Common myeloid progenitor, CD34-positive (primary cell): Measurements from ENCODE around the gene BATF.
A peak's percentile ranks its signal among the peaks of the same experiment; 100 is the strongest.

Experiments
- CTCF ChIA-PET: fragments of 350-600 bp; sonication (Branson Sonifier 250); formaldehyde crosslinking; loops from one replicate; lab custom pipeline; 2021; ENCODE audit warnings: antibody characterized with exemption; lab: Charles Lee
- POLR2A ChIA-PET: fragments of 350-600 bp; sonication (Branson Sonifier 250); formaldehyde crosslinking; loops from one replicate; lab custom pipeline; 2021; ENCODE audit warnings: antibody characterized with exemption; lab: Charles Lee
- DNase-seq, 3 donors: peaks; one replicate each; pipeline versions ENCODE4 v3.0.0 to v3.0.0-alpha.2; 2013
- H3K27ac ChIP-seq, 2 experiments: 1 replicate in 1 of 2; 2 replicates in 1 of 2; pipeline ENCODE4 v1.7.0; 2013; ENCODE audit warnings: inconsistent platforms in 2 of 2, low read length in 2 of 2, mild to moderate bottlenecking in 2 of 2, low read depth in 1 of 2, moderate library complexity in 1 of 2; ENCODE audit not compliant: severe bottlenecking in 2 of 2, insufficient read depth in 1 of 2, poor library complexity in 1 of 2
- H3K27me3 ChIP-seq, 5 experiments: replicated peaks in 2 of 5; 1 replicate in 3 of 5; 2 replicates in 2 of 5; pipeline versions ENCODE4 v1.6.1 to v1.7.0; 2013; ENCODE audit warnings: low read length in 4 of 5, mild to moderate bottlenecking in 2 of 5, moderate library complexity in 2 of 5, inconsistent platforms in 1 of 5; ENCODE audit not compliant: insufficient read depth in 5 of 5, control insufficient read depth in 4 of 5
- H3K36me3 ChIP-seq, 4 experiments: 1 replicate in 2 of 4; 2 replicates in 2 of 4; pipeline versions ENCODE4 v1.6.1 to v1.7.0; 2013; ENCODE audit warnings: low read length in 3 of 4, control low read depth in 1 of 4, mild to moderate bottlenecking in 1 of 4; ENCODE audit not compliant: control insufficient read depth in 4 of 4, insufficient read depth in 4 of 4
- H3K4me1 ChIP-seq, 4 experiments: 1 replicate in 3 of 4; 2 replicates in 1 of 4; pipeline versions ENCODE4 v1.6.1 to v1.7.1; 2013; ENCODE audit warnings: low read length in 3 of 4, mild to moderate bottlenecking in 3 of 4, control low read depth in 1 of 4, inconsistent platforms in 1 of 4, moderate library complexity in 1 of 4; ENCODE audit not compliant: control insufficient read depth in 4 of 4, insufficient read depth in 4 of 4; ENCODE audit errors: control extremely low read depth in 1 of 4
- H3K4me3 ChIP-seq, 7 experiments: 1 replicate in 4 of 7; 2 replicates in 3 of 7; pipeline versions ENCODE4 v1.5.1 to v1.7.0; 2013; ENCODE audit warnings: mild to moderate bottlenecking in 7 of 7, low read length in 6 of 7, moderate library complexity in 6 of 7, inconsistent platforms in 2 of 7, low read depth in 2 of 7, control low read depth in 1 of 7; ENCODE audit not compliant: insufficient read depth in 4 of 7, control insufficient read depth in 1 of 7; ENCODE audit errors: extremely low read depth in 1 of 7
- H3K9me3 ChIP-seq, 5 experiments: 1 replicate in 4 of 5; 2 replicates in 1 of 5; pipeline versions ENCODE4 v1.6.1 to v1.7.1; 2013; ENCODE audit warnings: low read length in 4 of 5, mild to moderate bottlenecking in 2 of 5, inconsistent platforms in 1 of 5, low read depth in 1 of 5, moderate library complexity in 1 of 5; ENCODE audit not compliant: control insufficient read depth in 4 of 5, insufficient read depth in 2 of 5; ENCODE audit errors: control extremely low read depth in 1 of 5
- WGBS: methylation state at CpG from one replicate; pipeline ENCODE4 v1.1.5; 2013; ENCODE audit not compliant: insufficient coverage; 5-methylcytosine and 5-hydroxymethylcytosine counted together

The BATF gene

DNA sequence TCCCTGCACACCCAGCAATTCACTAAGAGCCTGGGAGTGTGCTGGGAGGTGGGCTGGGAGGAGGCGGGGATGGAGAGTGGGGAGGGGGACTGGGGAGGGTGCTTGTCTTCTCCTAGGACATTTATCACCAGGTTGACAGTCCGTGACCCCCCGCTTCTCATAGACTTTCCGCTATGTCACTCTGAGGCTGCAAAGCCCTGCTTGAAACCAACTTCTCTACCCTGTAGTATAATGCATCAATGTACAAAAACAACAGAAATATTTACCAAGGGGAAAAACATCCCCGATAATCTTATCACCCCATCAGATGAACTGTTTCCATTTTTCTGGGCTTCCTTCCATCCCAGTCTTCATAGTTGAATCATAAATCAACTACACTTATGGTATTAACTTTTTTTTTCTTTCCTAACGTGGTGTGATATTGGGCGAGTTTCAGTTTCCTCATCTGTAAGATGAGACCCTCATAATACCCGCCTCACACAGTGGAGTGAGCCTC lies 28.6 kb upstream of the BATF start:
- H3K4me1 ChIP-seq, result peaks cover 8 to 46% (median 33%) of the 10 kb centered on the region in 4 experiments
- CTCF ChIA-PET, result interaction anchor here (0.6 kb wide), 1 partner anchor 30 kb away, joined by 3 read pairs; no protein-coding TSS in a partner anchor
- WGBS, result 0% methylated on average over 1 of the region's 8 CpGs
- peak overlapping the region in 1 of 2 experiments; percentile 1 for H3K27ac ChIP-seq
- POLR2A ChIA-PET, result interaction anchor here (0.5 kb wide), 1 partner anchor 362 kb away, joined by 6 read pairs; no protein-coding TSS in a partner anchor
- H3K36me3 ChIP-seq, result no peaks in the 10 kb centered on the region
- H3K27me3 ChIP-seq, result no peaks in the 10 kb centered on the region
- H3K9me3 ChIP-seq, result no peaks in the 10 kb centered on the region
- no peak overlapping the region for H3K4me3 ChIP-seq
- peak in 2 of 3 donors; percentile 61 to 67 for DNase-seq

DNA sequence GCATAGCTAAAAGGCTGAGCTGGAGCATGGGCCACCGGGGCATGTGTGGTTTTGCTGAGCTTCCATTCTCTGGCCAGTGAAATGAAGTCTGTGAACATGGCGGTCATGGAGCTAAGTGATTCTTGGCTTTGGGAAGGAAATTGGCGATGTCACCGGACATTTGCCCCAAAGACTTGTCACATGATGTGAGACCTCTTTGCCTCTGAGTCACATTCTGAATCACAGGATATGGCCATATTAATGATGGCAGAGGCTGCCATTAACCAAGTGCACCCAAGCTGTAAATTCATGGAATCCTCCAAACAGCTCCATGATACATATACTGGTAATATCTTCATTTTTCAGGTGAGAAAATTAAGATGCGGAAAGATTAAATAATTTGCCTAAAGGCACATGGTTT lies 27.4 kb upstream of the BATF start:
- no peak overlapping the region for H3K27ac ChIP-seq
- no peak for DNase-seq
- H3K9me3 ChIP-seq, result no peaks in the 10 kb centered on the region
- peaks cover 8 to 46% (median 33%) of the 10 kb centered on the region in 4 experiments for H3K4me1 ChIP-seq
- ChIA-PET POLR2A (interaction anchor here (0.6 kb wide), 2 partner anchors 359 to 1625 kb away, joined by 3 read pairs; no protein-coding TSS in a partner anchor), CTCF (interaction anchor here (0.7 to 3.2 kb wide), 10 partner anchors 10 to 187 kb away, joined by 3 to 22 read pairs (median 5); no protein-coding TSS in a partner anchor)
- 90% methylated on average over 3 of the region's 5 CpGs for WGBS
- H3K4me3 ChIP-seq, result no peak overlapping the region
- H3K27me3 ChIP-seq, result no peaks in the 10 kb centered on the region
- no peaks in the 10 kb centered on the region for H3K36me3 ChIP-seq

DNA sequence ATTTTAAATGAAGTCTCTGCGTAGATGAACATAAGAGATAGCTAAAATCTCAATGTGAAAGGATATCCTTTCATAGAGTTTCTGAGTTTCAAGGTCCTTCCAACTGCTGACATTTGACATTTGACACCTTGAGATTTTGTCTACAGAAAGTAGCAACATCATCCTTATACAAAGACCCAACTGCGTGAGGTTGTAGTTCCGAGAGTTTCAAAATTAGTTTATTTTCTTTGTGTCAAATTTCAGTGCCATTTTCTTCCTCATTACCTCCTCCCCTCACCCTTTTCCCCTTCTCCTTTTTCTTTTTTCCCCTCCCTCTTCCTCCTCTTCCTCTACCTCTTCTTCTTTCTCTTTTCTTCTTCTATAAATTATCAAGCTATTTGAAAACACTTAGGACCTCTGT lies 26.9 kb upstream of the BATF start:
- CTCF ChIA-PET, result interaction anchor here (0.7 to 3.2 kb wide), 10 partner anchors 10 to 188 kb away, joined by 3 to 22 read pairs (median 5); no protein-coding TSS in a partner anchor
- POLR2A ChIA-PET, result interaction anchor here (0.6 kb wide), 1 partner anchor 359 kb away, joined by 3 read pairs; no protein-coding TSS in a partner anchor

DNA sequence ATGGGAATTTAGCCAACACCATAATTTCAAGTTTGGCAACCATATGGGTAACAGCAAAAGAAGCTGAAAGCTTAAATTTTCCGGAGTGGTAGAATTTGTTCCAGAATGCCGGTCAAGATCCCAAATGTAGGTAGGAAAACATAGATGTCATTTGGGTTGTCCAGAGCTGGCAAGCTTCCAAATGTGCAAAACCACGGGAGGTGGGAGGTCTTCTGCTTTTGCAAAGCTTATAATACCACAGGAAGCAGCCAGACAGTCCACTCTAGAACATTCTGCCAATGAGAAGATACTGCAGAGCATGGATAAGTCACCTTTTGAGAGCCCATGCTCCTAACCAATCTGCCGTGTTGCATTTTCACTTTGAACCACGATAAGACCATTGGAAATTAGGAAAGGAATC lies 26.4 kb upstream of the BATF start:
- H3K36me3 ChIP-seq, result no peaks in the 10 kb centered on the region
- POLR2A ChIA-PET, result interaction anchor here (1.4 kb wide), 1 partner anchor 19 kb away, joined by 6 read pairs; no protein-coding TSS in a partner anchor
- DNase-seq, result peak in 2 of 3 donors; percentile 35 to 45
- H3K27me3 ChIP-seq, result no peaks in the 10 kb centered on the region
- 29% methylated on average over 5 of the region's 5 CpGs for WGBS
- H3K27ac ChIP-seq, result no peak overlapping the region
- no peaks in the 10 kb centered on the region for H3K9me3 ChIP-seq
- CTCF ChIA-PET, result interaction anchor here (1.1 to 3.2 kb wide), 13 partner anchors 11 to 364 kb away, joined by 3 to 22 read pairs (median 5); no protein-coding TSS in a partner anchor
- H3K4me1 ChIP-seq, result peaks cover 8 to 46% (median 33%) of the 10 kb centered on the region in 4 experiments
- H3K4me3 ChIP-seq, result no peak overlapping the region

More for the DNA sequence above, 26.9 kb upstream of the BATF start:
- no peaks in the 10 kb centered on the region for H3K27me3 ChIP-seq
- H3K27ac ChIP-seq, result no peak overlapping the region
- DNase-seq, result no peak
- peaks cover 8 to 46% (median 33%) of the 10 kb centered on the region in 4 experiments for H3K4me1 ChIP-seq
- no peak overlapping the region for H3K4me3 ChIP-seq
- H3K9me3 ChIP-seq, result no peaks in the 10 kb centered on the region
- no peaks in the 10 kb centered on the region for H3K36me3 ChIP-seq
- WGBS, result 86% methylated on average over 3 of the region's 3 CpGs

DNA sequence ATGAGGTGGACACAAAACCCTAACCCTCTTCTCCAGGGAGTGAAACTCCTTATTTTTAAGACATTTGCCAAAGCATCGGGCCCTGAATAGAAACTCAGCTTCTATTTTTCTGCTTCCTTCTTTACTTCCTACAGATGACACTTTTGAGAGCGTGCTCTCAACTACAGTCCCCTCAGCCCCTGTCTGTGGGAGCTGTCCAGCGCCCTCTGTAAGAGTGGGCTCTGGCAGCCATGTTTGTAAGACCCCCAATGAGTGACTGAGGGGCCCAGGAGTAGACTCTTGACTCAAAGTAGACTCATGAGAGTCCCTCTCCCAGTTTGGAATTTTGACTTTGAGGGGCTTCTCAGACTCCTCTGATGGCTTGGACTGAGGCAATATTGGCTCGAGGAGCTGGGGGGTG lies 25.5 kb upstream of the BATF start:
- CTCF ChIA-PET, result interaction anchor here (0.9 to 3.2 kb wide), 14 partner anchors 8 to 365 kb away, joined by 3 to 22 read pairs (median 5); no protein-coding TSS in a partner anchor
- 67% methylated on average over 4 of the region's 4 CpGs for WGBS
- Histone ChIP-seq H3K27me3 (no peaks in the 10 kb centered on the region), H3K27ac (no peak overlapping the region), H3K36me3 (no peaks in the 10 kb centered on the region), H3K9me3 (no peaks in the 10 kb centered on the region), H3K4me1 (peaks cover 8 to 46% (median 34%) of the 10 kb centered on the region in 4 experiments), H3K4me3 (peak overlapping the region in 1 of 7 experiments; percentile 2)
- POLR2A ChIA-PET, result interaction anchor here (1.4 kb wide), 1 partner anchor 18 kb away, joined by 6 read pairs; no protein-coding TSS in a partner anchor
- peak in 2 of 3 donors; percentile 40 to 62 for DNase-seq

DNA sequence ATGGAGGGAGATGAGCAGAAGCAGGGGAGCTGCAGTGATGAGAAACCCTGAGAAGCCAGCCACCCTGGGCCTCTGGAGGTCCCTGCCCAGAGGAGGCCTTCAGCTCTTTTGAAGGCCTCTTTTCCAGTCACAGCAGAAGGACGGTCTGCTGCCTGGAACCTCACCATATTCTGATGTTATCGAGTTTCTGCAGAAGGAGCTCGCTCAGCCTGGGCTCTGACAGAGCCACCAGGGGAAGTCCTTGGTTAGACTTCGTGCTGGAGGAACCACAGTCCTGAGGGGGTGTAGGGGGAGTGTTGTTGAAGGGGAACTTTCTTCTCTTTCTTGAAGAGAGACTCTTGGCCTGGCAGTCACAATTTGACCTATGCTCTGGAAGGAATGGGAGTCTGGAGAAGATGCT lies 25.1 kb upstream of the BATF start:
- H3K27me3 ChIP-seq, result no peaks in the 10 kb centered on the region
- CTCF ChIA-PET, result interaction anchor here (0.9 to 3.2 kb wide), 11 partner anchors 8 to 365 kb away, joined by 3 to 22 read pairs (median 5); no protein-coding TSS in a partner anchor
- H3K9me3 ChIP-seq, result no peaks in the 10 kb centered on the region
- H3K4me1 ChIP-seq, result peaks cover 8 to 46% (median 34%) of the 10 kb centered on the region in 4 experiments
- DNase-seq, result peak; percentile 68 to 93 (median 92)
- no peaks in the 10 kb centered on the region for H3K36me3 ChIP-seq
- peak overlapping the region in 2 of 7 experiments; percentile 2 to 7 for H3K4me3 ChIP-seq
- POLR2A ChIA-PET, result interaction anchor here (0.5 to 1.4 kb wide), 3 partner anchors 17 to 123 kb away, joined by 3 to 6 read pairs (median 3); no protein-coding TSS in a partner anchor
- 0% methylated on average over 4 of the region's 4 CpGs for WGBS
- no peak overlapping the region for H3K27ac ChIP-seq
